ENCODE data around the gene PNCK.

DNA sequence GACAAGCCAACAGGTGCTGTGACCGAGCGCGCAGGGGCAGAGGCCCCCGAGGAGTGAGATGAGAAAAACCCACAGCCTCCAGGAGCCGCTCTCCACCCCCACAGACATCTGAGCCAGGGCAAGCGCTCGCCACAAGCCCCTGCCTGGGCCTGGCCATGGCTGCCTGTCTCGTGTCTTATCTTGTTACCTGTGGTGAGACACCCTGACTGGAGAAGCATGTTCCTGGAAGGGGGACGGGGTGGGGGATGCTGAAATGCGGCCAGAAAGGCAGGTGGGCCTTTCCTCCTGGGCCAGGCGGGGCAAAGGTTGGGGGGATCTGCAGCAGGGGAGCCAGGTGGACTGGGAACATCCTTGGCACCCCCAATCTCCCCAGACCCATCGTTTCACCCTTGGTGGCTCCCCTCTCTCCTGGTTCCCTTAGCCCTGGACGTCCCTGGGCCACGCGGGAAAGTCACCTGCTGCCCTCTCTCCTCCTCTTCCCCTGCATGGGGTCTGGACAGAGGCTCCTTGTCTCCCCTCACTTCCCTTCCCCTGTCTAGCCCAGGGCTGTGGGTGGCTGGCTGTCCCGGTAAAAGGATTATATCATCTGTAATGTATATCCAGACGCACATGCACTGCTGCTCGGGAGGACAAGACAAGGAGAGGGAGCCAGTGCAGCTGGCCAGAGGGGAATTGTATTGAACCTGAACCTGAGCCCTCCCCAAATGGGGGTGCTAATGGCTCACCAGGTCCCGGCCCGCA lies 35.0 kb downstream of the PNCK start:
- no peak for TF ChIP-seq ZFP3 (CRISPR knock-in tag; IDR thresholded peaks at IDR 0.05)
- TF ChIP-seq OSR1 (CRISPR knock-in tag; IDR thresholded peaks at IDR 0.05), result no peak
- no peak for TF ChIP-seq BACH2 (CRISPR knock-in tag; IDR thresholded peaks at IDR 0.05; ENCODE audit: borderline replicate concordance)
- TF ChIP-seq TCF4 (CRISPR knock-in tag; IDR thresholded peaks at IDR 0.05; ENCODE audit: borderline replicate concordance), result no peak
- TF ChIP-seq, protein P1, sequence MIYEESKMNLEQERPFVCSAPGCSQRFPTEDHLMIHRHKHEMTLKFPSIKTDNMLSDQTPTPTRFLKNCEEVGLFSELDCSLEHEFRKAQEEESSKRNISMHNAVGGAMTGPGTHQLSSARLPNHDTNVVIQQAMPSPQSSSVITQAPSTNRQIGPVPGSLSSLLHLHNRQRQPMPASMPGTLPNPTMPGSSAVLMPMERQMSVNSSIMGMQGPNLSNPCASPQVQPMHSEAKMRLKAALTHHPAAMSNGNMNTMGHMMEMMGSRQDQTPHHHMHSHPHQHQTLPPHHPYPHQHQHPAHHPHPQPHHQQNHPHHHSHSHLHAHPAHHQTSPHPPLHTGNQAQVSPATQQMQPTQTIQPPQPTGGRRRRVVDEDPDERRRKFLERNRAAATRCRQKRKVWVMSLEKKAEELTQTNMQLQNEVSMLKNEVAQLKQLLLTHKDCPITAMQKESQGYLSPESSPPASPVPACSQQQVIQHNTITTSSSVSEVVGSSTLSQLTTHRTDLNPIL (CRISPR knock-in tag; IDR thresholded peaks at IDR 0.05; ENCODE audit: low read depth), result no peak
- no peak for TF ChIP-seq ZNF8 (CRISPR knock-in tag; IDR thresholded peaks at IDR 0.05)
- TF ChIP-seq, protein P2, sequence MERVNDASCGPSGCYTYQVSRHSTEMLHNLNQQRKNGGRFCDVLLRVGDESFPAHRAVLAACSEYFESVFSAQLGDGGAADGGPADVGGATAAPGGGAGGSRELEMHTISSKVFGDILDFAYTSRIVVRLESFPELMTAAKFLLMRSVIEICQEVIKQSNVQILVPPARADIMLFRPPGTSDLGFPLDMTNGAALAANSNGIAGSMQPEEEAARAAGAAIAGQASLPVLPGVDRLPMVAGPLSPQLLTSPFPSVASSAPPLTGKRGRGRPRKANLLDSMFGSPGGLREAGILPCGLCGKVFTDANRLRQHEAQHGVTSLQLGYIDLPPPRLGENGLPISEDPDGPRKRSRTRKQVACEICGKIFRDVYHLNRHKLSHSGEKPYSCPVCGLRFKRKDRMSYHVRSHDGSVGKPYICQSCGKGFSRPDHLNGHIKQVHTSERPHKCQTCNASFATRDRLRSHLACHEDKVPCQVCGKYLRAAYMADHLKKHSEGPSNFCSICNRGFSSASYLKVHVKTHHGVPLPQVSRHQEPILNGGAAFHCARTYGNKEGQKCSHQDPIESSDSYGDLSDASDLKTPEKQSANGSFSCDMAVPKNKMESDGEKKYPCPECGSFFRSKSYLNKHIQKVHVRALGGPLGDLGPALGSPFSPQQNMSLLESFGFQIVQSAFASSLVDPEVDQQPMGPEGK (CRISPR knock-in tag; IDR thresholded peaks at IDR 0.05; ENCODE audit: borderline replicate concordance), result no peak
